Measurements from ENCODE around the gene TTC39A.
A peak's percentile ranks its signal among the peaks of the same experiment; 100 is the strongest.

TTC39A gene

DNA sequence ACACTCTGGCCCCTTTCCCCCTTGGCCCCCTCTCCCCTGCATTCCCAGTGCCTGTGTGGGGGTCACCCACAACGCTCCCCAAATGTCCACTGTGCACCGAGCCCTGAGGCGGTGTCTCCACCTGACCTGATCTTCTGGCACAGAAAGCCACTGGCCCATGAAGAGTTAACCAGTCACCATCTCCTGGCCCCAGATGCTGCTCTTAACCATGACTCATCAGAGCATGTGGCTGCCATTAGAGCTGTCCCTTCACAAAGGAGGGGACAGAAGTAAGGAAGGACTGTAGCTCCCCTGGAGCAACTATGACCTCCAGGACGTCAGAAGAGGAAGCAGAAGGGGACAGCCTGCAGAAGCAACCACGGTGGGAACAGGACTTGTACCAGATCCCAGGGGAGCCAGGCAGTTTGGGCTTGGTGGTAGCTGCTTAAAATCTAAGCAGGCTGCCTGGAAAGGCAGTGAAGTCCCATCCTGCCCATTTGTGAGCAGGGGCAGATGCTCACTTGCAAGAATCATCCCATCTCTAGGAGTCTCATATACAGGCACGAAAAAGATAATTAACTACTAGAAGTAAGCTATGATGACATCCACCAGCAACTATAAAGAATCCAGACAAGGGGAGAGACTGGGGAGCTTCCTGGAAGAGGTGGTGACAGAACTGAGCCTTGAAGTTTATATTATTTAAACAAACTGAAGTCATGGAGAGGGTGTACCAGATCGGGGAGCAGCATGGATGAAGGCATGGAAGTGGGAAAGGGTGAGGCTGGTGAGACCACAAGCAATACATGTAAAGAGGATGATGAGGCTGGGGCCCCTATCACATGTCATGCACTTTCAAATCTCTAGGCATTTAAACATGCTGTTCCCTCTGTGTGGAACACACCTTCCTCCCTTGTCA is 1.1 kb upstream of the TTC39A start:
- H3K79me2 ChIP-seq (ENCODE audit: insufficient read depth, low read length): no peaks in the 10 kb centered on the region
- H3K4me1 ChIP-seq (ENCODE audit: insufficient read depth, low read length, poor library complexity, severe bottlenecking): peaks cover 10% of the 10 kb centered on the region
- peak overlapping the region; percentile 87 for H2AFZ ChIP-seq (ENCODE audit: low read length)

GRCh38 chr1:51329443-51330325 is 678 bp downstream of the TTC39A start:
- no peaks in the 10 kb centered on the region for H3F3A ChIP-seq (ENCODE audit: low read depth)
- no peaks in the 10 kb centered on the region for H4K20me1 ChIP-seq (ENCODE audit: insufficient read depth, low read length, poor library complexity, severe bottlenecking)
- no peaks in the 10 kb centered on the region for H3K36me3 ChIP-seq (ENCODE audit: insufficient read depth, low read length)
- no peak overlapping the region for H3K9ac ChIP-seq (ENCODE audit: low read depth, low read length, poor library complexity, severe bottlenecking)
- H3K9me3 ChIP-seq (ENCODE audit: insufficient read depth, low read depth, low read length): no peaks in the 10 kb centered on the region
- no peaks in the 10 kb centered on the region for H3K27me3 ChIP-seq (ENCODE audit: insufficient read depth, low read length, poor library complexity, severe bottlenecking)
- H2AFZ ChIP-seq (ENCODE audit: low read length): no peak overlapping the region
- no peaks in the 10 kb centered on the region for H3K9me2 ChIP-seq (replicated peaks; ENCODE audit: low read depth, low read length)
- H3K4me3 ChIP-seq (ENCODE audit: low read length, poor library complexity, severe bottlenecking): no peak overlapping the region
- H3K4me2 ChIP-seq (ENCODE audit: low read depth, low read length, poor library complexity, severe bottlenecking): no peak overlapping the region
- no peaks in the 10 kb centered on the region for H3K79me2 ChIP-seq (ENCODE audit: insufficient read depth, low read length)
- peaks cover 10% of the 10 kb centered on the region for H3K4me1 ChIP-seq (ENCODE audit: insufficient read depth, low read length, poor library complexity, severe bottlenecking)
- no peak for TF ChIP-seq EZH2phosphoT487 (IDR thresholded peaks at IDR 0.05; ENCODE audit: borderline replicate concordance)
- TF ChIP-seq CTCF (conservative IDR thresholded peaks at IDR 0.05; ENCODE audit: low read length): no peak

More for the DNA sequence above, 1.1 kb upstream of the TTC39A start:
- Histone ChIP-seq H3K9me3 (ENCODE audit: insufficient read depth, low read depth, low read length) (no peaks in the 10 kb centered on the region), H3K4me3 (ENCODE audit: low read length, poor library complexity, severe bottlenecking) (peak overlapping the region; percentile 7), H3K36me3 (ENCODE audit: insufficient read depth, low read length) (no peaks in the 10 kb centered on the region), H3K4me2 (ENCODE audit: low read depth, low read length, poor library complexity, severe bottlenecking) (peak overlapping the region; percentile 11), H3K27me3 (ENCODE audit: insufficient read depth, low read length, poor library complexity, severe bottlenecking) (no peaks in the 10 kb centered on the region), H3F3A (ENCODE audit: low read depth) (no peaks in the 10 kb centered on the region), H4K20me1 (ENCODE audit: insufficient read depth, low read length, poor library complexity, severe bottlenecking) (no peaks in the 10 kb centered on the region), H3K9ac (ENCODE audit: low read depth, low read length, poor library complexity, severe bottlenecking) (peak overlapping the region; percentile 37), H3K9me2 (replicated peaks; ENCODE audit: low read depth, low read length) (no peaks in the 10 kb centered on the region)
- TF ChIP-seq CTCF (conservative IDR thresholded peaks at IDR 0.05; ENCODE audit: low read length) (no peak), EZH2phosphoT487 (IDR thresholded peaks at IDR 0.05; ENCODE audit: borderline replicate concordance) (no peak)

- H4K20me1 ChIP-seq (ENCODE audit: insufficient read depth, low read length, poor library complexity, severe bottlenecking): no peaks in the 10 kb centered on the region
- no peaks in the 10 kb centered on the region for H3K27me3 ChIP-seq (ENCODE audit: insufficient read depth, low read length, poor library complexity, severe bottlenecking)
- H3K9ac ChIP-seq (ENCODE audit: low read depth, low read length, poor library complexity, severe bottlenecking): no peak overlapping the region
- no peak overlapping the region for H3K4me2 ChIP-seq (ENCODE audit: low read depth, low read length, poor library complexity, severe bottlenecking)
- no peaks in the 10 kb centered on the region for H3K79me2 ChIP-seq (ENCODE audit: insufficient read depth, low read length)
- no peaks in the 10 kb centered on the region for H3F3A ChIP-seq (ENCODE audit: low read depth)
- no peak for TF ChIP-seq CTCF (conservative IDR thresholded peaks at IDR 0.05; ENCODE audit: low read length)
- no peak for TF ChIP-seq EZH2phosphoT487 (IDR thresholded peaks at IDR 0.05; ENCODE audit: borderline replicate concordance)
- no peaks in the 10 kb centered on the region for H3K36me3 ChIP-seq (ENCODE audit: insufficient read depth, low read length)
- no peaks in the 10 kb centered on the region for H3K9me3 ChIP-seq (ENCODE audit: insufficient read depth, low read depth, low read length)
- no peaks in the 10 kb centered on the region for H3K9me2 ChIP-seq (replicated peaks; ENCODE audit: low read depth, low read length)
- H3K4me3 ChIP-seq (ENCODE audit: low read length, poor library complexity, severe bottlenecking): no peak overlapping the region
- no peak overlapping the region for H2AFZ ChIP-seq (ENCODE audit: low read length)
- H3K4me1 ChIP-seq (ENCODE audit: insufficient read depth, low read length, poor library complexity, severe bottlenecking): peaks cover 10% of the 10 kb centered on the region
Measured at GRCh38 chr1:51328926-51329325, 1.4 kb downstream of the TTC39A start.
